GM19035 (cell line): Measurements from ENCODE around the gene KPNA4.
A peak's percentile ranks its signal among the peaks of the same experiment; 100 is the strongest.

Experiments
- ATAC-seq: cut with Tn5 transposase; IDR thresholded peaks from one replicate; pipeline ENCODE4 v1.9.1; 2021; ENCODE audit not compliant: unreplicated experiment

Gene KPNA4

DNA sequence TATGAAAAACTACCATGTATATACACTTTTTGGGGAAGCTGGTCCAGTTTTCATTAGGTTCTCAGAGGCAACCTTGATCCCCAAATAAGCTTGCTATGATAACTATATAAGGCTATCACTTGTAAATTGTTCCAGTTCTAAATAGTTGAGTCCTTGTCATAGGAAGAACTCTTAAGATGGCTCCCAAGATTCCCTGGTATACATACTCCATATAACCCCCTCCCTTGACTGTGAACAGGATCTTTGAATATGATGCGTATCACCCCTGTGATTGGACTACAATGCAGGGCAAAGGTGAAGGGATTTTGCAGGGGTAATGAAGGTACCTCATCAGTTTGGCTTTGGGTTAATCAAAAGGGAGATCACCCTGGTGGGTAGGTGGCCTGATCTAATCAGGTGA is 67.2 kb downstream of the KPNA4 start:
- no peak for ATAC-seq

DNA sequence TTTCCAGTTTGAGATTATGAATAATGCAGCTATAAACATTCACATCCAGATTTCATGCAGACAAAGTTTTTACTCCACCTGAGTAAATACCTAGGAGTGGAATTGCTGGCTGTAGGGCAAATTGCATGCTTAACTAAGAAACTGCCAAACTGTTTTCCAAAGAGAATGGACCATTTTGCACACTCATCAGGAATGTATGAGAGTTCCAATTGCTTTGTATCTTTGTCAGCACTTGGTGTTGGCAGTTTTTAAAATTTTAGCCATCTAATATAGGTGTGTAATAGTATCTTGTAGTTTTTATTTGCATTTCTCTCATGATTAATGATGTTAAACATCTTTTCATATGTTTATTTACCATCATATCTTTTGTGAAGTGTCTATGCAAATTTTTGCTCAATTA is 75.2 kb downstream of the KPNA4 start:
- ATAC-seq: no peak

- no peak for ATAC-seq
These were observed 78.9 kb downstream of the KPNA4 start for GRCh38 chr3:160486459-160486869.

GRCh38 chr3:160482796-160483195 is 82.6 kb downstream of the KPNA4 start:
- ATAC-seq: no peak

GRCh38 chr3:160481856-160482255 is 83.5 kb downstream of the KPNA4 start:
- no peak for ATAC-seq

- ATAC-seq: no peak
These were observed 84.4 kb downstream of the KPNA4 start for GRCh38 chr3:160480931-160481330.

DNA sequence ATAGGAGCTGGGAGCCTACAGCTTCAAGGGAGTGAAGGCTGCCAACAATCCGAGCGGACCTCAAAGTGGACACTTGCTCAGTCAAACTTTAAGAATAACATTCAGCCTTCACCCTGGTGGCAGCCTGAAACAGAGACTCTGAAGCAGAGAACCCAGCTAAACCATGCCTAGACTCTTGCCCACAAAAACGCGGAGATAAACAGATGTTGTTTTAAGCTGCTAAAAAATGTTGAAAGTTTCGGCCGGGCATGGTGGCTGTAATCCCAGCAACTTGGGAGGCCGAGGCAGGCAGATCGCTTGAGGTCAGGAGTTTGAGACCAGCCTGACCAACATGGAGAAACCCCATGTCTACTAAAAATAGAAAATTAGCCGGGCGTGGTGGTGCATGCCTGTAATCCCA is 86.0 kb downstream of the KPNA4 start:
- ATAC-seq: no peak

DNA sequence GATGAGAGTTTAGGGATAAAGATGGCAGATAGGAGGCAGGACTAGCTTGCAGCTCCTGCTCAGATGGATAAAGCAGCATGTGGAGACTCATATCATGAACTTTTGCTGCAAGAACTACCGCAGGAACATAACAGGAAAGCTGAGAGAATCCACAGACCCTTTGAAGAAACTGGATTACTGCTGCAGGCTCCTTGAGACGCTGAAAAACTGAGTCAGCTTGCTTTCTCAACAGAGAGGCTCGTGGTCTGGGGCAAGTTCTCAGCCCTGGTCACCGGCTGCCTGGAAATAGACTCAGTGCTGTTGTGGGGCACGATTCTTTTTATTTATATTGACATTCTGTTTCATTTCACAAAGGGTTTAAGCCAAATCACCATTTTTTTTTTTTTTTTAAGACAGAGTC is 87.0 kb downstream of the KPNA4 start:
- no peak for ATAC-seq

GRCh38 chr3:160477750-160478149 is 87.6 kb downstream of the KPNA4 start:
- ATAC-seq: no peak

DNA sequence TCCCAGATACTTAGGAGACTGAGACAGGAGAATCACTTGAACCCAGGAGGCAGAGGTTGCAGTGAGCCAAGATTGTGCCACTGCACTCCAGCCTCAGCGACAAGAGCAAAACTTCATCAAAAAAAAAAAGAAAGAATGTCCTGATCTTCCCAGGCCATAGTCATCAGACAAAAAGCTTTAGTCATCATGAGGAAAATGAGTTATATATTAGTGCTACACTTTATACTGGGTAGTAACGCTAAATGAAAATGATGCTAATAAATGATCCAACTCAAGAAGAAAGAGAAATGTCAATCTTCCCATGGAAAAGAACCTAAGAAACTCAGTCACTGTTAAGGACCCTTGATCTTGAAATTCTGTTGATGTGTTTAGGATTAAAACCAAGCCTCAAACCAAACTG is 89.5 kb downstream of the KPNA4 start:
- no peak for ATAC-seq

DNA sequence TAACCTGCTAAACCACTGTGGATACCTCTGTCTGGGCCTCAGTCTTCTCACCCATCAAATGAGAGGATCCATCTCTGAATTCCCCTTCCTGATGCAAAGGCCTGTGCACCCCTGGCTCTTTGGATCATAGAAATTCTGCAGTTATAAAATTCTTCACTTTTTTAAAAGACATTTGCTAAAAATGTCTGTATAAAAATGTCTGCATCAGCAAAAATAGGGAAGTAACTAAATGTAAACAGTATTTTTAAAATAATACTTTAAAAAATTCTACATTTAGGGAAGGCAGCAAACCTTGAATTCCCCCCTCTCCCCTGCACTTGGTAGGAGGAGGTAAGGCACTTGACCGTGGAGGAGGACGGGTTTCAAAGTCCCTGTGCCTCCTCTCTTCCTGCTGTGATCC is 90.2 kb downstream of the KPNA4 start:
- no peak for ATAC-seq

GRCh38 chr3:160474416-160474838 is 90.9 kb downstream of the KPNA4 start:
- ATAC-seq: no peak

- ATAC-seq: no peak
These were observed 91.4 kb downstream of the KPNA4 start for GRCh38 chr3:160473978-160474377.

DNA sequence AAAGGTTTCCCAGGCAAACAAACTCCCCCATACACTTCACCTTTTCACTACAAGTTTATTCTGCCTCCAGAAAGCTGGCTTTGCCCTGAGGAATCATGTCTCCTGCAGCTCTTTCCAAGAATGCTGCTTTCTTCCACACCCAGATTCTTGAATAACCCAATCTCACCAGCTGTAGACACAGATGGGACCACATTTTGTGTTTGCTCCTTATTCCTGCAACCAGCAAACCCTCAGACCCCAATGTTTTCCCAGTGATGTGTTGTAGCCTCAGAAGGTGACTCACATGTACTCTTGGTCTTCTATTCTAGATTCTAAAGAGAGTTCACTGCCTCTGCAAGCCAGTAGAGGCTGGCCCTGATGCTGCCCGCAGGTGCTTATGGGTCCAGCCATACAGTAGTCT is 92.2 kb downstream of the KPNA4 start:
- no peak for ATAC-seq

- peak; percentile 76 for ATAC-seq
These were observed 93.0 kb downstream of the KPNA4 start for GRCh38 chr3:160472344-160472743.

DNA sequence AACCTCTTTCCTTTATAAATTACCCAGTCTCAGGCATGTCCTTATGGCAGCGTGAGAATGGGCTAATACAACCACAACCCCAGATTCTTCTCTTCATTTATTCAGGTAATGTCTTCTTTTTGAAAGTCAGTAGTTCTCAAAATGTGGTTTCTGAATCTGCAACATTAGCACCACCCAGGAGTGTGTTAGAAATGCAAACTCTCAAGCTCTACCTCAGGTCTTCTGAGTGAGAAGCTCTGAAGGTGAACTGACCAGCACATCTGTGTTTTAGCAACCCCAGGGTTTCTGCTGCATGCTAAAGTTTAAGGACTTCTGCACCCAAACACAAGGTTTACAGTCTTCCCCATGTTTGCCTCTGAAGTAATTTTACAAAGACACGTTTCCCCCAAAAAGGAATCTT is 93.5 kb downstream of the KPNA4 start:
- ATAC-seq: no peak

GRCh38 chr3:160470181-160470580 is 95.2 kb downstream of the KPNA4 start:
- no peak for ATAC-seq

DNA sequence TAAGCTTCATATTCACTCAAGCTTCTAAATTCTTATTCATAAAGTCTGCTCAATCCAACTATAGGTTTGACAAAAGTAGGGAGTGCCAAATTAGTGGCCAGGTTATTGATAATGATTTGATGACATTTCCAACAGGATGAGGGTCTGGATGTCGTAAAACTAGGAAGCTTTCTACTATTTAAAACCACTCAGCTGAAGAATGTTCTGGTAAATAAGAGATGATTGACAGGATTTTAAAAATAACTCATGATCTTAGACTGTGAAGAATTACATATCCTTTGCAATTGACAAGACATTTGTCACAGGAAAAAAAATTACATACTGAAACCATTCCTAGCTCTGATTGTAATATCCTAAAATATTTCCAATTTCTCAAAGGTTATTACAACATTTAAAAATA is 100.4 kb downstream of the KPNA4 start:
- ATAC-seq: no peak

- no peak for ATAC-seq
These were observed 101.0 kb downstream of the KPNA4 start for GRCh38 chr3:160464321-160464720.

DNA sequence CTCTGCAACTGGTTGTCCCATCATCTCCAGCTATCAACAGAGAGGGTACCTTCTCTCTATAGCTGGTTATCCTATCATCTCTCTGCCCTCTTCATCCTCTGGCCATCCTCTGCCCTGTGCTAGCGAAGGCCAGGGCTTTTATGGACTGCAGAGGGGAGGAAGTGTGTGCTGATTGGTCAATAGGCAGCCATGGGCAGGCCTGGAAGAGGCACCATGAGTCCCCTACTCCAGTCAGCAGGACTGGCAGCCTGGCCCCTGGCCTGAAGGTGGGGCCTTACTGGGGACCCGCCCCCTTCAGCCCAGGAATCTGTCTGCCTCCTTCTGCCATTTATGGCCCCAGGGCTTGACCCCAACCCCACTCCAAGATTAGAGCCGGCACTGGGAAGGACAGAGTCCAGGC is 105.3 kb downstream of the KPNA4 start:
- ATAC-seq: no peak

DNA sequence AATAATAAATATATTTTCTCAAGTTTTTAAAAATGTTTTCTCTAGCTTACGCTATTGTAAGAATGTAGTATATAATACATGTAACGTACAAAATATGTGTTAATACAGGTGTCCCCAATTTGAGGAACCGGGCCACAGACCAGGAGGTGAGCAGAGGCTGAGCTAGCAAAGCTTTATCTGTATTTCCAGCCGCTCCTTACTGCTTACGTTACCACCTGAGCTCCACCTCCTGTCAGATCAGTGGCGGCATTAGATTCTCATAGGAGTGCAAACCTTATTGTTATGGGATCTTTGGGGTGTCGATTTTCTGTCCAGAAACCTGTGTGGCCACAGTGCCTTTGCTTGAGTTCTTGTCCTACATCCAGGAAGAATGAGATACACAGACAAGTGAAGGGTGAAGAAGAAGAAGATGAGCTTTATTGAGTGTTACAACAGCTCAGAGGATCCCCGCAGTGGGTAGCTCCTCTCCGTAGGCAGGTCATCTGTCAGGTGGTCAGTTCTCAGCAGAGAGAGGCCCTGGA is 105.9 kb downstream of the KPNA4 start:
- no peak for ATAC-seq

DNA sequence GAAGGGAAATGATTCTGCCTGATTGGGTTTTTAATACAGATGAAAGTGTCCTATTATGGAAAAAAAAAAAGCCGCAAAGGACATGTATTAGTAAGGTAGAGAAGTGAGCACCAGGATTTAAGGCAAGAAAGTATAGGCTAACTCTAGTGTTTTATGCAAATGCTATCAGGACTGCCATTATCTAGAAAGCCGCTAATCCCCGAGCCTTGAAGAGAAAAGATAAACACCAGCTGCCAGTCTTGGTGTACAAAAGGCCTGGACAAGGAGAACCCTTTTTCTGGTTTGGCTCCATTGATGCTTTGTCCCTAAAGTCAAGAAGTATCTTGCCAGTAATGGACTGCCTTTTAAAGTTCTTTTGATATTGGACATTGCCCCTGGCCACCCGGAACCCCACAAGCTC is 107.2 kb downstream of the KPNA4 start:
- no peak for ATAC-seq

- no peak for ATAC-seq
These were observed 109.5 kb downstream of the KPNA4 start for GRCh38 chr3:160455846-160456245.

DNA sequence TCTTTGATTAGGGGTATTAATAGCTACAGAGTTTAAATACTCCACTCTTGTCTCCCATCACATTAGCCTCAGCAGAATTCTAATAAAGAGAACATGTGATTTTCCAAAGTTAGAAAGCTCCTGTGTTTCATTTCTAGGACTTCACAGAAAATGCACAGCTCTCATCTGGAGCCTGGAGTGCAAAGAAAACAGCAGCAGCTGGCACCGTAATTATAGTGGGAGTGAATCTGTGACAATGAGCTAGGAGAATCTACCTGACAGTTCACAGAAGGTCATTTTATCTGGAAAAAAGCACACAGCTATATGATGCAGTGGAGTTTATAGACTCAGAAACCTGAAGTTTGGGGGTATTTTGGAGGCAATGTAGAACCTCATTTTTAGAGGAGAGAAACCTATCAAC is 110.4 kb downstream of the KPNA4 start:
- ATAC-seq: no peak
